ENCODE measurements around the gene BLCAP. TPM values are rescaled to one million over a fixed set of nuclear protein-coding genes. Genes with fewer than 3 reads are reported as not detected.

BLCAP gene
- total RNA-seq, 6 experiments from 2014 or later: 32.7 to 75.5 (median 47.8) TPM

DNA sequence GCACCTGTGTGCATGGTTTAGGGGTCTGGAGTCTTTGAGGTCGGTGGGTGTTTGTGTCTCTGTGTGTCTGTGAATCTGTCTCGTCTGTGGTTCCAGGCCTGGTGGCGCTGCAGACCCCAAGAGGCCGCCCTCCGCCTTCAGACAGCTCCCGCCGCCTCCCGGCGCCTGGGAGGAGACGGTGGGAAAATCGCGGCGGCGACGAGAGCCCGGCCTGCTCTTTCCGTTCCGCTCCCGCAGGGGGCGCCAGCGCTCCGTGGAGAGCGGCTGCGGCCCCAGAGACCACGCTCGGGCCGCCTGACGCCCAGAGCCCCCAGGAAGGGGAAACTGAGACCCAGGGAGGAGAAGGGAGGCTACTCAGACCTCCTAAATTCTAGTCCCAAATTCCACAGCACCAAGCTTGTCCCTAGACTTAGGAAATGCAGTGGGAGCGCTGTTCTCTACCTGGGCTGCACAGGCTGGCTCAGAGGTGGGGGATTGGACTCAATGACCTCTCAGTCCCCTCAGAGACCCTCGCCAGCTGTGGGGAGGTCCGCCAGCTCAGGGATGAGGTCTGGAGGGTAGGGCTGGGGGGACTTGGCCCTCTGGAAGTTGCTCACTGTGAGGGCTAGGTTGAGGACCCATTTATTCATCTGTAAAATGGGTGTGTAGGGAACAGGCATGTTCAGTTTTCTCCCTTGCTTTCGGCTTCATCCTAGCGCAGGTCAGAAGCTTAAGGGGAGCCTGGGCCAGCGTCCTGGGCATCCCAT lies 36.9 kb upstream of the BLCAP start:
- Histone ChIP-seq H3K4me1 (no peaks in the 10 kb centered on the region), H3K4me3 (no peak overlapping the region), H3K36me3 (no peaks in the 10 kb centered on the region), H3K27ac (no peak overlapping the region), H3K9me3 (no peaks in the 10 kb centered on the region), H3K27me3 (no peaks in the 10 kb centered on the region)
- WGBS (ENCODE audit: insufficient coverage, low coverage, low lambda C conversion rate, missing lambda C conversion rate): 12% methylated on average over 3 of the region's 34 CpGs
- DNase-seq (peak; percentile 45 to 63 (median 55)), ATAC-seq (peak; percentile 79 to 85 (median 84))
- TF ChIP-seq, protein P1, sequence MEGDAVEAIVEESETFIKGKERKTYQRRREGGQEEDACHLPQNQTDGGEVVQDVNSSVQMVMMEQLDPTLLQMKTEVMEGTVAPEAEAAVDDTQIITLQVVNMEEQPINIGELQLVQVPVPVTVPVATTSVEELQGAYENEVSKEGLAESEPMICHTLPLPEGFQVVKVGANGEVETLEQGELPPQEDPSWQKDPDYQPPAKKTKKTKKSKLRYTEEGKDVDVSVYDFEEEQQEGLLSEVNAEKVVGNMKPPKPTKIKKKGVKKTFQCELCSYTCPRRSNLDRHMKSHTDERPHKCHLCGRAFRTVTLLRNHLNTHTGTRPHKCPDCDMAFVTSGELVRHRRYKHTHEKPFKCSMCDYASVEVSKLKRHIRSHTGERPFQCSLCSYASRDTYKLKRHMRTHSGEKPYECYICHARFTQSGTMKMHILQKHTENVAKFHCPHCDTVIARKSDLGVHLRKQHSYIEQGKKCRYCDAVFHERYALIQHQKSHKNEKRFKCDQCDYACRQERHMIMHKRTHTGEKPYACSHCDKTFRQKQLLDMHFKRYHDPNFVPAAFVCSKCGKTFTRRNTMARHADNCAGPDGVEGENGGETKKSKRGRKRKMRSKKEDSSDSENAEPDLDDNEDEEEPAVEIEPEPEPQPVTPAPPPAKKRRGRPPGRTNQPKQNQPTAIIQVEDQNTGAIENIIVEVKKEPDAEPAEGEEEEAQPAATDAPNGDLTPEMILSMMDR (IDR thresholded peaks at IDR 0.05): peak; percentile 80 to 92 (median 86)
- TF ChIP-seq POLR2A (IDR thresholded peaks at IDR 0.05): no peak
- intact Hi-C loops (cut with DNase I): no loop called here

DNA sequence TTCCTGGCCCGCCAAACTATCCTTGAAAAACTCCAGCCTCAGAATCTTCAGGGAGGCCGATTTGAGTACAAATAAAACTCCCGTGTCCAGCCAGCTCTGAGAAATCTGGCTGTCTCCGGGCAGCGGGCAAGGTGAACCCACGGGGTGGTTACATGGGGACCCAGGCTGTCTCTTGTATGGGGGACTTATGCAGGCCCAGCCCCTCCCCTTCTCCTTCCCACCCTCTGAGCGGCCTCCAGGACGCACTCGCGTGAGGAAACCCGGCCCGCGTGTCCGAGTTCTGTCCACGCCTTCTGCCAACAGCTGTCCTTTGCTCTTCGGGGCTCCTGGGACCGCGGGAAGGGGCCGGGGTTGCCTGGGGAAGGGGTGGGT lies 36.3 kb upstream of the BLCAP start:
- intact Hi-C loops (cut with DNase I): no loop called here
- Histone ChIP-seq H3K36me3 (no peaks in the 10 kb centered on the region), H3K27me3 (no peaks in the 10 kb centered on the region), H3K27ac (no peak overlapping the region), H3K4me1 (no peaks in the 10 kb centered on the region), H3K4me3 (no peak overlapping the region), H3K9me3 (no peaks in the 10 kb centered on the region)
- no peak for TF ChIP-seq POLR2A (IDR thresholded peaks at IDR 0.05)
- TF ChIP-seq, protein P1 (IDR thresholded peaks at IDR 0.05): no peak
- ATAC-seq (no peak), DNase-seq (no peak)
- 48% methylated on average over 5 of the region's 19 CpGs for WGBS (ENCODE audit: insufficient coverage, low coverage, low lambda C conversion rate, missing lambda C conversion rate)

- TF ChIP-seq, protein P1 (IDR thresholded peaks at IDR 0.05): no peak
- no peak for TF ChIP-seq POLR2A (IDR thresholded peaks at IDR 0.05)
- intact Hi-C loops (cut with DNase I): no loop called here
- DNase-seq (no peak), ATAC-seq (no peak)
- Histone ChIP-seq H3K4me1 (no peaks in the 10 kb centered on the region), H3K36me3 (no peaks in the 10 kb centered on the region), H3K4me3 (no peak overlapping the region), H3K27me3 (no peaks in the 10 kb centered on the region), H3K27ac (no peak overlapping the region), H3K9me3 (no peaks in the 10 kb centered on the region)
- 79% methylated on average over 3 of the region's 3 CpGs for WGBS (ENCODE audit: insufficient coverage, low coverage, low lambda C conversion rate, missing lambda C conversion rate)
Observed at GRCh38 chr20:37562695-37563480, 35.2 kb upstream of the BLCAP start.

DNA sequence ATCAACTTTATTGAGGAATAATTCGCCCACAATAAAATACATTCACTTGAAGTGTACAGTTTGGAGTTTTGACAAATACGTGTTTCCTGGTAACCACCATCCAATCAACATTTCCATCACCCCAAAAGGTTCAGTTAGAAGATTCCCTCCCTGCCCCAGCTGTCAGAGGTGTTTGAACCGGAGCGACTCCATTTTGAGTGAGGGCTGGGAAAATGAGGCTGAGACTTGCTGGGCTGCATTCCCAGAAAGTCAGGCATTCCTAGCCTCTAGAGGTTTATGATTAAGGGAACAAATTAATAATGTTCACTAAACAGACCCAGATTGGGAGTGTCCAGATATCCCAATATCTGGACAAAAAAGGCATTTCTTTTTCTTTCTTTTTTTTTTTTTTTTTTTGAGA lies 33.0 kb upstream of the BLCAP start:
- DNase-seq: no peak
- 78% methylated on average over 4 of the region's 4 CpGs for WGBS (ENCODE audit: insufficient coverage, low coverage, low lambda C conversion rate, missing lambda C conversion rate)
- H3K36me3 ChIP-seq: no peaks in the 10 kb centered on the region
- no peaks in the 10 kb centered on the region for H3K4me1 ChIP-seq
- no peak for TF ChIP-seq POLR2A (IDR thresholded peaks at IDR 0.05)
- TF ChIP-seq, protein P1 (IDR thresholded peaks at IDR 0.05): no peak
- H3K9me3 ChIP-seq: no peaks in the 10 kb centered on the region
- intact Hi-C loops (cut with DNase I): no loop called here
- ATAC-seq: no peak
- H3K27ac ChIP-seq: no peak overlapping the region
- no peaks in the 10 kb centered on the region for H3K27me3 ChIP-seq
- H3K4me3 ChIP-seq: no peak overlapping the region

Data from right lobe of liver (tissue), 6 donors.